NOMO-1 treated with DMSO at 0.1 percent for 48 hours (cell line): Measurements from ENCODE around the gene NAA15.
A peak's percentile ranks its signal among the peaks of the same experiment; 100 is the strongest.
"Not testable (repeated sequence)": the region's sequence is repeated elsewhere in the genome, so short reads cannot be mapped to it uniquely, and the experiment has no call there.

Source experiments
- DNase-seq: peaks from one replicate; lab custom pipeline; 2025; ENCODE audit not compliant: unreplicated experiment; lab: John Stamatoyannopoulos, UW

NAA15 gene

DNA sequence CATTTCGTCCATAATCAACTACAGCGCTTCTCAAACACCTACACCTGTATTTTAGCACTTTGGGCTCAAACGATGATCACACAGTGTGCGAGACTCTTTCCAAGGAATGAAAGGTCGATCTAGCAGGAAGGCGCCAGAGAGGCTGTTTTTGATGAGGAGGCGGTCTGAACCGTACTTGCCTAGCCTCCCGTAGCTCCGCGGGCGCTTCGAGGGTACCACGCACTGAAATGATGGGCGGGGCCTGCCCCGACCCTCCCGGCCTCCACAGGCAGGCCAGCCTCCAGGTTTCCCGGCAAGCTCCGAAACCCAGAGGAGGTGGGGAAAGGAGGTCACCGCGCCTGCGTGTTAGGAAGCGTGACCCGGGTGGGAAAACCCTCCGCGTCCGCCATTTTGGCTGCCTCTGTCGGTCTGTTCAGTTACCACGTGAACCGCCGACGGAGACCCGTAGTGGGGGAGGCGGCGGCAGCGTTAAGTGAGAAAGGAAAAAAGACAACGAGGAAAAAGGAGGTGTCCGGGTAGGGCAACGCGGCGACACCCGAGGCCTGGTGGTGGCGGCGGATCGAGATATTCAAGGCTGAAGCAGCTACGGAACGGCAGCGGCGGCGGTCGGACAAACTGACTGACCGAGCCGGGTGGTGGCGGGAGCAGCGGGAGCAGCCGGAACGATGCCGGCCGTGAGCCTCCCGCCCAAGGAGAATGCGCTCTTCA, at the start of gene NAA15:
Gene NAA15, plus strand, starts transcription at position 393 of the 708 bp plus-strand sequence. Its CDS starts 273 bp downstream, at position 666.
- peak; percentile 96 for DNase-seq

DNA sequence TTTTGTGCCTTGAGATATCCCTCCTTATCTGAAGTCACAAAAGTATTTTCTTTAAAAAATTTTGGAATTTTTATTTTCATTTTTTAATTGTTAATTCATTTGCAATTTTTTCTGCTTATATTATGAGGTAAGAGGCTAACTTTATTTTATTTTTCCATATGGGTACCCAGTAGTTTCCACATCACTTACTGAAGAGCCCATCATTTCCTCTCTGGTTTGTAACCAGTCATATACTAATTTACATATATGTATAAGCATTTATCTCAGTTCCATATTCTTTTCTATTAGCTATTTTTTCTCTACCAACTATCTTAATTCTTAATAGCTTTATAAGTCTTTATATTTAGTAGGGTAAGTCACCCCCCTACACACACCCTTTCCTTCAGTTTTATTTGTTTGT, 48.3 kb upstream of the NAA15 start:
- DNase-seq: no peak

DNA sequence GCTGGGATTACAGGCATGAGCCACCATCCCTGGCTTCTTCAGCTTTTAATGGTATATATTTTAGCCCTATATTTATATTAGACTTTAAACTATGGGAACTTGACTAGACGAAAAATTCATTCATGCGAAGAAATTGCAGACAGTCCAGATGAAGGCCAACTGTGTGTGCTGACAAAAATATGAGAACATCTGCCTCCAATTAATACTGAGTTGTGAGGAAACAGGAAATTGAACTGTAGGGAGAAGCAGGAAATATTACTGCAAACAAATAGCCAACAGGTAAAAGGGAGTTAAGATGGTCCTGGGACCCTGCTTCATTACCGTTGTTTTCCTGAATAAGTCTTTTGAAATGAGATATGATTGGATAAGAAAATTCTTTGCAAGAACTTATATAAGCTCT, 47.6 kb upstream of the NAA15 start:
- DNase-seq: no peak

DNA sequence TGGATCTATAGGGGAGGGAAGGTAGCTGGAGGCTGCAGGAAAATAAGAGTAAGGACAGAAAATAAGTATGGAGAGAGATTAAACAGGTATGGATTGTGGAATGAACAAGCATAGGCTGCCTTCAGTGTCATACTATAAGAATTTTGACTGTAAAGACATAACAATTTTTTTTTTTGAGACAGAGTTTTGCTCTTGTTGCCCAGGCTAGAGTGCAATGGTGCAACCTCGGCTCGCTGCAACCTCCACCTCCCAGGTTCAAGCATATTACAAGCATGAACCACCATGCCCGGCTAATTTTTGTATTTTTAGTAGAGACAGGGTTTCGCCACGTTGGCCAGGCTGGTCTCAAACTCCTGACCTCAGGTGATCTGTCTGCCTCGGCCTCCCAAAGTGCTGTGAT, 45.7 kb upstream of the NAA15 start:
- DNase-seq: not testable (repeated sequence)

DNA sequence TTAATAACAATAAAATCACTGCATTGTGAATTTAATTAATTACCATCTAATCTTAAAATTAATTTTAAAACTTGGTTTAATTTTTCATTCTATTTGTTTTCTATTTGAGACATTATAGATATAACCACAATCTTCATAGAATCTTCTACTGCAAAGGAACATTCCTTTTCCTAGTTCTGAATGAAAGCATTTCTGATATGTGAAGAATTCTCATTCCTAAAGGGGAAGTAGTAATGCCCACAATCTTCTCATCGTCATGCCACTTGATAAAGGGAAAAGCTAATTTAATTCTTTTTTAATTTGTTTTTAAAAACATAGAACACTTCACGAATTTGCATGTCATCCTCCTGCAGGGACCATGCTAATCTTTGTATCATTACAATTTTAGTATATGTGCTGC, 45.0 kb upstream of the NAA15 start:
- no peak for DNase-seq

DNA sequence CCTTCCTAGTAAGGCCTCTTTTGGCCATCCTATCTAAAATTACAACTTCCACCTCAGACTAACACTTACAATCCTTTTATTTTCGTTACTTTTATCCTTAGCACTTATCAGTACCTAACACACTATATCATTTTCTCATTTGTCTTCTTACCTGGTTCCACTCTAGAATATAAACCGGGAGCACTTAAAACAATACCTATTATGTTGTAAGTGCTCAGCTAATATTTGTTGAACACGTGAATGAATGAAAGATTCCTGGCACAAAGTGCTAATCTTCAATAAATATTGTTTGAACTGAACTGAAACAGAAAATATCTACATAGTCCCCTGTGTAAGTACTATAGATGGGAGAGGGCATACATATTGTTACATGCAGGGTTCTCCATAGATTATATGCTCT, 35.7 kb upstream of the NAA15 start:
- no peak for DNase-seq

DNA sequence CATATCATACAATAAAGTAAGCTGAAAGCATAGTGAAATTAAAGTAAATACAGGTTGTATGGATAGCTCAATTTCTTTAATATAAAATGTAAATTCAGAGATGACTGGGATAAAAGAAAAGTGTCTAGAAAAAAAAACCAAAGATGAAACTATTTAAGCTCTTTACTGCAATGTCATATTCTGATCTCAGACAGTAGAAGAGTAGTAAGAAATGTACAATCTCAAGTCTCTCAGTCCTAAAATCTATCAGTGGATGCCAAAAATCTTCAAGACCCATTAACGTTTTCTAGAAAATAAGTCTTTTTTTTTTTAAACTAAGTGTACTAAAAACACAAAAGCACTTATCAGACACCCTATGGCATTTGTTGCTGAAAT, 35.1 kb upstream of the NAA15 start:
- no peak for DNase-seq

DNA sequence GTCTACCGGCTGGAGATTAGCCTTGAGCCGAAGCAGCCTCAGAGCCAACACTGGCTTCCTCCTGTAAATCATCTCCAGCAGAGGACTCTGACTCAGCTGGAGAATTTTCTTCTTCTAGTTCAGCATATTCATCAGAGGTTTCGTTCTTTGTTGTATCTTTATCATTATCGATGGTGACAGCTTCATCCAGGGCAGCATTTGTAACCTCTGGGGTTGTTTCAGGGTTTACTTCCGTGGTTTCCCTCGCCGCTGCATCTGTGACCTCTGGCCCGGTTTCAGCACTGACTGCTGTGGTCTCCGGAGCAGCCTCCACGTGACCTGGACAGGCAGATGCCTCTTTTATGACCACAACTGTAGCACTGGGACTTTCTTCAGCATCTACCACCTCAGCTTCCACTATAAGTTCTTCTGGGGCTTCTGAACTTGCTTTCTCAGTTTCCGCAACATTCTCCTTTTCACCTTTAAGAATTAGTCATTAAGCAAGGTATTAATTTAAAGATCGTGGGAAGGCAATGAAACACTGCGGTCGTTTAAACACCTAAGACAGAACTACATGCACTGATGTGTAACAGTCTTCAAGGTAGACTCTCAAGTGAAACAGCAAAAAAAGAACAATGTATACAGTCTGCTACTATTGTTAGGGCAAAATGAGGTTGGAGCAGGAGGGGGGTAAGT, 34.6 kb upstream of the NAA15 start:
- peak; percentile 90 for DNase-seq

DNA sequence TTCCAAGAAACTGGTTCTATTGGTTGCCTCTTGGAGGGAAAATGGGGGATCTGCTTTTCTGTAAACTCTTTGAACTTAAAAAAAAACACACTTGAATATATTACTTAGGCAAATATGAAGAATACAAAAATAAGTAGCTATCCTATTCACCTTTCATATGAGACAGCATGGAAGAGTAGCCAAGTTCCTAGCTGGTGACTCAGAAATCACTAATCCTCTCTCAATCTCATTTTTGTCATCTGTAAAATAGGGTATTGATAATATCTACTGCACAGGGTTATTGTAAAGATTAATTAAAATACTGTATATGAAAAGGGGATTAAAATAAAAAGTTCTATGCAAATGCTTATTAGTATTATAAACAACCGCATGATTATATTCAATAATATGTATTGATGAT, 34.0 kb upstream of the NAA15 start:
- no peak for DNase-seq

DNA sequence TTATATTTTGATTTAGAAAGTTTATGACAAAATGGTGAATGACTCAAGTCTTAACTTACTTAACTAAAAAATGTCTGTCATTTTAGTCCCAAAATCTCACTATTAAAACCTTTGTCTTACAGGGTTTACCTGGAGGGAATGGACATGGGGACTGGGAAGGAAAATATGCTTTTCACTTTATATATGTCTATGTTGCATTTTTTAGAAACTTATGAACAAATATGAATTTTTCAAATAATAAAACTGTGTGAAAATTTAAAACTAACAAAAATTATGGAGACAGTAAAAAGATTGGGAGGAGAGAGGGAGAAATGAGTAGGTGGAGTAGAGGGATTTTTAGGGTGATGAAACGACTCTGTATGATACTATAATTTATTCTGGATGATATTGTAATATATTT, 27.5 kb upstream of the NAA15 start:
- DNase-seq: no peak

DNA sequence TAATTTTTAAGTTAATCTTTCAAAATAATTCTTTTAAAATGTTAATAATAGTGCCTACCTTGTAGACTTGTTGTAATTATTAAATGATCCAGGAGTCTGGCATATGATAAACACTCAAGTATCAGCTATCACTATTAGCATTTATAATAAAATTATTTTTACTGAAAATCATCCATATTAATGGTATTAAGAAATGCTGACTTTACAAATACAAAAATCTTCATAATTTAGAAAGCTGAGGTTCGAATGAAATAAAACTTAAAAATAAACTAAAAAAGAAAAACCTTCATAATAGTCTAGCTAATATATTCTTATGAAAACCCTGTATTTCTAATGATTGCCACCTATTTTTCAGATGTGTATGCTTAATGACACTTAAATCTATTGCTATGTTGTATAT, 26.5 kb upstream of the NAA15 start:
- no peak for DNase-seq

DNA sequence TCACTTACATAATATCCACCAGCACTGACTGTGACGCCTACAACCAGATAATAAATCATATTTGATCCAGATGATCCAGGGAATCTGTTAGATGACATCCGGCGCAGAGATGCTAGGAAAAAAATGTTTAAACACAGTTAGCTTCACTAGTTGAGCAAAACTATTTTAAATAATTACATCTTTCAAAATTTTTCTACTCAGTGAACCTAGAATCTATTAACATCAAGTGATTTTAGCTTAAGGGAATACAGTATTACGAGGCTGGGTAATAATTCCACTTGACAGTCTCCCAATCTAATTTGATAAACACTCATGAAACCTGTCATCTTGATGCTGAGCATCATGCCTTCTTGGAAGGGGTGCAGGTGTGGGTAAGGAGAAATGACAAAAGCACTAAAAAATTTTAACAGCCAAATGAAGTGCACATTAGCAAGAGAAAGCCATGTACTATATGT, 26.0 kb upstream of the NAA15 start:
- DNase-seq: no peak

DNA sequence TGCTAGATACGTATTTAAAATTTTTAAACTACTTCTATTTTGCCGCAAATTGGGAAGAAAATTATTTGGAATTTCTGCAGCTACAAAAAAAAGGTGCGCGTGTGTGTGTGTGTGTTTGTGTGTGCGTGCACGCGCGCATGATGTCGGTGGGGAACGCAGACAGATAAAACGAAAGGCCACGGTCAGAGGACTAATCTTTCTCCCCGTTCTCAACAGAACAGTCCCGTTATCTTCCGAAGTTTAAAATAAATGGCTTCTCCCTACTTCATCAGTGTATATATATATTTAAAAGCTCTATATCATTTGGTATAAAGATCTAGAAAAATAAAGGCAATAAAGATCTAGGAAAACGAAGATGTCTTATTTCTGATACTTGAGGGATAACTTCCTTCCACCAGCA, 22.8 kb upstream of the NAA15 start:
- no peak for DNase-seq

DNA sequence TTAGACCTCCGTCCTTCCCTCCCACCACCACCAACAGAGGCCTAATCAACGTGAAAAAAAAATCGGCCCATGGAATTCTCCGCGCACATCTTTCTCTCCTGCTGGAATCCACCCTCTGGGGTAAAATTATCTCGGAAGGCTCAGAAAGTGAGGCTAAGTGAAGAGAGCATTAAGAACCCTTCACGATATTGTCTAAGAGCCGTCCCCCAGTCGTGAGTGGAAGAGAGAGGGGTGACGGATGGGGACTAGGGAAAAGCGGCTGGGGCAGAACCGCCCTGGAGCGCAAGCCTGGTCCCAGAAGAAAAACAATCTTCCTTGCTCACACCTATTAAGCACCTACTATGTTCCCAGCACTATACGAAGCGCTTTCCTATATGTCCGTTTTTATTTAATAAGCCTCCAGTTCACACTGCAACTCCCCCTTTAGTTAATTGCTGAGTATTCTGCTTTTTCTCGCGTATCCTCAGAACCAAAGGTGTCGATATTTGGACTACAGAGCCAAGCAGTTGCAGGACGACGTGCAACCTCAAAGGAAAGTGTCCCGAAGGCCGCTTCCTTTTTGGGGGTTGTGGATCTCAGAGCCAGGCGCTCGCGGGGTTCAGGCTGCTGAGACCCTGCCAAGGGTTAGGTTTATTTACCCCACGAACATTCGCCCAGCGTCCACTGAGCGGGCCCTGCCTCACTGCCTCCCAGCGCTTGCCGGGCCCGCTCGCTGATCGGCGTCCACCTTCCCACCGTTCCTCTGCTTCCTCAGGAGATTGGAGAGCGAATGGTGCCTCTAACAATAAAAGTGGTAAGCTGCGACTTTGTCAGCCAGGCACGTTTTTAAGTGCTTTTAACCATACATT, 22.2 kb upstream of the NAA15 start:
- DNase-seq: no peak

DNA sequence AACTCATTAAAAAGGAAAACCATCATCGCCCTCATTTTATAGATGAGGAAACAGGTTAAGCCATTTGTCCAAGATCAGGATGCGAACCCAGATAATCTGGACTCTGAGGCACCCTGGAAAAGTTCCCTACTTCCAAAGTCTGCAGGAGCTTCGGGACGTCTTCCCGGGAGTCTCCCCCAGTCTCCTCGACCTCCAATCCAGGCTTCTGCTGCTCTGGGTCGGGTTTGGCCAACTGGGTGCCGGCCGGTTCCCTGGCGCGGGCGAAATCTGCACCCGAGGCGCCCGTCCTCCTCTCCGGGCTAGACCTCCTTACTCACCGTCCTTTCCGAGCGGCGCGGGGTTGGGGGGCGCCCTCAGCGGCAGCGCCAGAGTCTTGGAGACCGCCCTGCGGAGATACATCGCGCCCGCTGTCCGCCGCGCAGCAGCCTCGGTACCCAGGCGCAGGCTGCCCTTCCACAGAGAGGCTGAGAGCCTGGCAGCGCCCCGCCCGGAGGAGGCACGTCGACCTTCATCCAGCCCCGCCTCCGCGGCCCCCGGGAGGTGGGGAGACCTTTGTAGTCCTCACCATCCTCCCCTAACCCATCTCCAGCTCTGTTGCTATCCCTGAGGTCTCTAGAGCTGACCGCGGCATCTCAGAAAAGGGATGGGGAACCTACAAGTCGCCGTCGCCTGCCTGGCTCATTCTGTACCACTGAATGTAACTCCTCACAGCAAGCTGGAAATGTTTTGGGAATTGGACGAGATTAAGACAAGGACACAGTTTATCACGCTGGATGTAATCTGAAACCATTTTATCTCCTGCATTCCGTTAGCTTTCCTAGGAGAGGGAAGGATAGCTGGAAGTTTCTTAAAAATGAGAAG, 21.3 kb upstream of the NAA15 start, which contains the start of gene MGARP:
Gene MGARP, minus strand, starts transcription at position 466 of the 861 bp plus-strand sequence. Its CDS starts 67 bp downstream, at position 399.
- no peak for DNase-seq

DNA sequence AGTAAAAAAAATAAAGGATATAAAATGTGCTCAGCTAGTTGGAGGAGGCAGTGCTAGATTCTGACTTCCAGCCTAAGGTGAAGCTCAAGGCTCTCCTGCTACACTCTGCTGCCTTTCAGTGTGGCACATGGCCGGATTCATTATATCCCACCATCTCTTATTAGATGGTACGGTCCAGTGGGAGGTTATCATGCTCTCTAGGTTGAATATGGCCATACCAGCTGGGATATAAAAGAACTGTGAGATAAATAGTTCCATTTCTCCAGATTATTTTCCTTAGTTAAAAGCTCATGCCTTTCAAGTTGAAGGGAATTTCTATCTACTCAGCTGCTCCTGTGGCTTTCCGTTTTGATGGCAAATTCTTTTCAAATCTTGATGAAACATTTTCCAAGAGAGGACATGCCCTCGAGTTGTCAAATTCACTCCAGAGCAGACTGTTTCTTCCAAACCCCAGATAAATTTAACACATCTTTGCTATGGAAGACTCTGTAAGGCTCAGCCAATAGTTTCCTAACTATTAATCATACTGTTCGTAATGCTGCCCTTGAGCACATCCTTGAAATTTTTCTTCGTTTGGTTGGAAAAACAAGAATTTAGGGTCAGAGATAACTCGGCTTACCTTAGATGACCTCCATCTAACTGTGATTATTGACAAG, 19.1 kb upstream of the NAA15 start:
- DNase-seq: no peak

DNA sequence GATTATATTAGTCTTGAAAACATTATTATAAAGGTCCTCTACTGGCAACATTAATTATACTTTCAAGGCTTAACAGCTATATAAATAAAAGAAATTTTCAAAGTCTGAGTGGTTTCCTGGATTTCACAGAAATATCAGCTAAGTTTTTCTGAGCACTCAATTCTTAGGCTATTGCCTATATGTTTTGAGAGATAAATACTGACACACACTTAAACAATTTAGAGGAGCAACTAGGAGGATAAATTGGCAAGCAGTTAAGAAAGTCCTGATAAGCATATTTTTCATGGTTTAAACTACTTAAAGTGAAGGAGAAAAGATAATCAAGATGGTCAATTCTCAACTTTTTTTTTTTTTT, 18.6 kb upstream of the NAA15 start:
- no peak for DNase-seq

DNA sequence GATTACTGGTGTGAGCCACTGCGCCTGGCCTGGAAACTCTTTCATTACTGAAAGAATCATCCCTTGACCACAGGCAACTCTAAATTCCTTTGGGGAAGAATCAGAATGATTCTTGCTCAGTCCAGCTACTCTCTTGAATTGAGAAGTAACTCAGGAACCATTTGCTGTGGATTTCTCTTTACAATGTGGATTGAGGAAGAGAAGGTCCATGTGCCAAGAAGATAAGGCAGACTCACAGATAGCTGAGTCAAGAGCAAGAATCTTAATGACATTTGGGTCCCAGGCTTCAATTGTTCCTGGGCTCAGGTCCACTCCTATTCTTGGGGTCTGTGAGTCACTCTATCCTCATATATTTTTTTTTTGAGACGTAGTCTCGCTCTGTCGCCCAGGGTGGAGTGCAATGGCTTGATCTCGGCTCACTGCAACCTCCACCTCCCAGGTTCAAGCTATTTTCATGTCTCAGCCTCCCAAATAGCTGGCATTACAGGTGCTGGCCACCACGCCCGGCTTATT, 15.1 kb upstream of the NAA15 start:
- no peak for DNase-seq

DNA sequence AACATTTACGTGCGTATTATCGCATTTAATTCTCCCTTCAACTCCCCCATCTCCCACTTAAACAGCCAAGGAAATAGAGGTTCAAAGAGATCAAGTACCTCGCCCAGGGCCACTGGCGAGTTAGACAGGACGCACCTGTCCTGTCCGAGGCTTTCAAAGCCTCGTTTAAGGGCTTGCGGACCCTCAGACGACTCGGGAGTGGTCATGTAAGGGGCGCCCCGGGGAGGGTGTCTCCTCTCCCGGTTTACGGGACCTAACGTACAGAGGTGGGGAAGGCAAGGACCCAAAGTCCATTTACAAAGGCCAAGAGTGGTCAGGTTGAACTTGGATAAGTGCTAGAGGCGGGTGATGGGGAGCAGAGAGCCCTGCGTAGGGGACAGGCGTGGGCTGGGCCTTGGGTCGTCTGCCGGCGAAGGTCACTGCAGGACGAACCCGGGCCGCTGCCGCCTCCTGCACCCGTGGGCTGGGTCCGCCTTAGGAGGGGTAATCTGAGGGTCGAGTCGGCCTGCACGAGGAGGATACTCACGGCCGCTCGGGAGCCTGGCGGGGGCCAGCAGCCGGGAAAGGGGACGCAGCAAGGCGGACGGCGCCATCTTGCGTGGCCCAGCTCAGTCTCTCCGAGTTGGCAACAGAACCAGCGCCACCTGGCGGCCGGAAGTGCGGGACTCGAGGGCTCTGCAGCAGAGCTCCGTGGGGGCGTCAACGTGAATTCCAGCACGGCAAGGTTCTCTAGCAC, 5.9 kb upstream of the NAA15 start:
- peak; percentile 90 for DNase-seq

DNA sequence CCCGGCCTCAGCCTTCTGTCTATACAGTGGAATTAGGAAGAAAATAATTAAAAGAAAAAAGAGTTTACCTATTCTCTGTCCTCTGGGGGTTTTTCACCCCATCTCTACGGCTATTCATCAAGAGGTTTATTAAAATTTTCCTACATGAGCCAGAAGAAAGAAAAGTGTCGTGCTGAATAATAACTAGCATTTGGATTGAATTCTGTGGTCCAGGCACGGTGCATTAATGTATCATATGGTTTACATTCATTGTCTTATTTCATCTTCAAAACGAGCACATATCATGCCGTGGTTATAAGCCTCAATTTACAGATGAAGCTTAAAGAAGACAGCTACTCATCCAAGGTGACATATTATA, 5.4 kb upstream of the NAA15 start:
- no peak for DNase-seq
